Measurements from ENCODE around the gene GPR17.

GPR17 gene

GRCh38 chr2:127641133-127641532, 4.8 kb upstream of the GPR17 start:
- DNase-seq (ENCODE audit: low read depth in 2 of 2, low spot score in 1 of 2), result no peak

- DNase-seq (ENCODE audit: low read depth in 2 of 2, low spot score in 1 of 2), result no peak
Measured at GRCh38 chr2:127641846-127642507, 4.0 kb upstream of the GPR17 start.

GRCh38 chr2:127642706-127643438, 3.1 kb upstream of the GPR17 start:
- DNase-seq (ENCODE audit: low read depth in 2 of 2, low spot score in 1 of 2), result no peak

- DNase-seq (ENCODE audit: low read depth in 2 of 2, low spot score in 1 of 2), result no peak
Measured at GRCh38 chr2:127643439-127644065, 2.4 kb upstream of the GPR17 start.

GRCh38 chr2:127644066-127645025, 1.6 kb upstream of the GPR17 start:
- DNase-seq (ENCODE audit: low read depth in 2 of 2, low spot score in 1 of 2), result no peak

GRCh38 chr2:127645026-127645394, 943 bp upstream of the GPR17 start:
- no peak for DNase-seq (ENCODE audit: low read depth in 2 of 2, low spot score in 1 of 2)

GRCh38 chr2:127646487-127647241, 711 bp downstream of the GPR17 start:
- DNase-seq (ENCODE audit: low read depth in 2 of 2, low spot score in 1 of 2), result no peak

GRCh38 chr2:127647242-127648190, 1.6 kb downstream of the GPR17 start:
- DNase-seq (ENCODE audit: low read depth in 2 of 2, low spot score in 1 of 2), result no peak

- DNase-seq (ENCODE audit: low read depth in 2 of 2, low spot score in 1 of 2), result no peak
Measured at GRCh38 chr2:127648321-127648720, 2.4 kb downstream of the GPR17 start.

GRCh38 chr2:127649100-127649611, 3.2 kb downstream of the GPR17 start:
- no peak for DNase-seq (ENCODE audit: low read depth in 2 of 2, low spot score in 1 of 2)

GRCh38 chr2:127649684-127650040, 3.7 kb downstream of the GPR17 start:
- peak; percentile 51 to 80 for DNase-seq (ENCODE audit: low read depth in 2 of 2, low spot score in 1 of 2)

- no peak for DNase-seq (ENCODE audit: low read depth in 2 of 2, low spot score in 1 of 2)
Measured at GRCh38 chr2:127650041-127650784, 4.3 kb downstream of the GPR17 start.

- DNase-seq (ENCODE audit: low read depth in 2 of 2, low spot score in 1 of 2), result no peak
Measured at GRCh38 chr2:127650785-127651380, 4.9 kb downstream of the GPR17 start.

- no peak for DNase-seq (ENCODE audit: low read depth in 2 of 2, low spot score in 1 of 2)
Measured at GRCh38 chr2:127651381-127651809, 5.4 kb downstream of the GPR17 start.

GRCh38 chr2:127651971-127652550, 6.1 kb downstream of the GPR17 start:
- DNase-seq (ENCODE audit: low read depth in 2 of 2, low spot score in 1 of 2), result no peak

GRCh38 chr2:127652786-127653357, 6.9 kb downstream of the GPR17 start:
- no peak for DNase-seq (ENCODE audit: low read depth in 2 of 2, low spot score in 1 of 2)

GRCh38 chr2:127653421-127654083, 7.6 kb downstream of the GPR17 start:
- no peak for DNase-seq (ENCODE audit: low read depth in 2 of 2, low spot score in 1 of 2)

Measured in stimulated activated CD8-positive, alpha-beta memory T cell treated with anti-CD3 and anti-CD28 coated beads, Interleukin-4, amount 100 ng/mL, for 4 hours (primary cell).